Keratinocyte (primary cell): ENCODE measurements around the gene TUBA3C. TPM values are rescaled to one million over a fixed set of nuclear protein-coding genes. Genes with fewer than 3 reads are reported as not detected.

Source experiments
- DNase-seq: peaks from one replicate; pipeline ENCODE4 v3.0.0-alpha.2; 2011; ENCODE audit warnings: low read depth, missing footprints, low spot score
- FAIRE-seq: peaks from 2 replicates; lab custom pipeline; 2011; peaks lifted over from hg19 to GRCh38; lab: Jason Lieb, UNC
- H2AFZ ChIP-seq: 2 replicates; pipeline ENCODE4 v1.6.0; 2012; ENCODE audit warnings: low read length, control low read depth, inconsistent platforms; ENCODE audit not compliant: control insufficient read depth
- H3K27ac ChIP-seq: 2 replicates; pipeline ENCODE4 v1.5.1; 2011; ENCODE audit warnings: low read length; ENCODE audit not compliant: control insufficient read depth, insufficient read depth
- H3K27me3 ChIP-seq: 3 replicates; pipeline ENCODE4 v1.6.0; 2011; ENCODE audit warnings: low read length; ENCODE audit not compliant: control insufficient read depth, insufficient read depth; ENCODE audit errors: extremely low read depth
- H3K36me3 ChIP-seq, 2 experiments: 2 replicates in 1 of 2; 3 replicates in 1 of 2; pipeline ENCODE4 v1.5.1; 2011; ENCODE audit warnings: low read length in 2 of 2, mild to moderate bottlenecking in 1 of 2; ENCODE audit not compliant: control insufficient read depth in 2 of 2, insufficient read depth in 2 of 2; ENCODE audit errors: extremely low read depth in 1 of 2
- H3K4me1 ChIP-seq: 3 replicates; pipeline ENCODE4 v1.5.1; 2011; ENCODE audit warnings: low read length; ENCODE audit not compliant: control insufficient read depth, insufficient read depth; ENCODE audit errors: extremely low read depth
- H3K4me2 ChIP-seq: 3 replicates; pipeline ENCODE4 v1.6.0; 2011; ENCODE audit warnings: low read depth, low read length; ENCODE audit not compliant: control insufficient read depth, insufficient read depth; ENCODE audit errors: extremely low read depth
- H3K4me3 ChIP-seq, 3 experiments: fragments of 200-600 bp in 1 of 3; sonication (generic) in 1 of 3; 2 replicates in 2 of 3; 3 replicates in 1 of 3; pipeline ENCODE4 v1.5.1; 2011 to 2016; ENCODE audit warnings: low read length in 3 of 3, mild to moderate bottlenecking in 3 of 3, control low read depth in 2 of 3, inconsistent platforms in 1 of 3, low read depth in 1 of 3, mixed read lengths in 1 of 3, mixed run types in 1 of 3, moderate library complexity in 1 of 3; ENCODE audit not compliant: control insufficient read depth in 2 of 3, insufficient read depth in 2 of 3; ENCODE audit errors: extremely low read depth in 1 of 3
- H3K79me2 ChIP-seq: 2 replicates; pipeline ENCODE4 v1.6.0; 2012; ENCODE audit warnings: low read length; ENCODE audit not compliant: control insufficient read depth, insufficient read depth
- H3K9ac ChIP-seq: 3 replicates; pipeline ENCODE4 v1.6.0; 2011; ENCODE audit warnings: low read length; ENCODE audit not compliant: control insufficient read depth, insufficient read depth; ENCODE audit errors: extremely low read depth
- H3K9me1 ChIP-seq: 3 replicates; pipeline ENCODE4 v1.6.0; 2011; ENCODE audit warnings: low read length; ENCODE audit not compliant: control insufficient read depth, insufficient read depth; ENCODE audit errors: extremely low read depth
- H3K9me3 ChIP-seq: 2 replicates; pipeline ENCODE4 v1.5.1; 2012; ENCODE audit warnings: low read depth, low read length; ENCODE audit not compliant: control insufficient read depth
- H4K20me1 ChIP-seq: 3 replicates; pipeline ENCODE4 v1.6.0; 2011; ENCODE audit warnings: low read length; ENCODE audit not compliant: control insufficient read depth, insufficient read depth; ENCODE audit errors: extremely low read depth
- EZH2 ChIP-seq: IDR thresholded peaks from one replicate; pipeline ENCODE4 v1.6.1; 2012; ENCODE audit warnings: inconsistent platforms, mild to moderate bottlenecking, low read length, moderate library complexity
- dilution Hi-C: fragments of 300-500 bp; cut with MboI; formaldehyde crosslinking; loops from one replicate; pipeline ENCODE4 v1.7.0; 2020; ENCODE audit warnings: low sequenced_read_pairs; ENCODE audit not compliant: extremely low pct_ligation_motif_present
- polyA plus RNA-seq, 5 experiments: library from polyadenylated mRNA; depleted of rRNA in 3 of 5; stranded (reverse) in 3 of 5; stranded (forward) in 1 of 5; unstranded in 1 of 5; fragments of >200 nt; gene quantifications; 1 replicate in 1 of 5; 2 replicates in 3 of 5; 3 replicates in 1 of 5; pipeline versions ENCODE4 v1.2.1 to v1.2.3, GENCODE V29; 2011 to 2012; ENCODE audit warnings: missing spikeins in 2 of 5, low read depth in 1 of 5, low replicate concordance in 1 of 5
- TF ChIP-seq, protein P1 (sequence below), 3 experiments: IDR thresholded peaks in 1 of 3; conservative IDR thresholded peaks in 1 of 3; optimal IDR thresholded peaks in 1 of 3; 2 replicates in 2 of 3; 3 replicates in 1 of 3; pipeline versions ENCODE3 to v1.5.1; 2011; ENCODE audit warnings: low read length in 3 of 3, mild to moderate bottlenecking in 3 of 3, moderate library complexity in 2 of 3, control low read depth in 1 of 3, inconsistent platforms in 1 of 3; ENCODE audit not compliant: insufficient read depth in 2 of 3; ENCODE audit errors: extremely low read depth in 1 of 3

Gene TUBA3C
- polyA plus RNA-seq, 1 donor (not counting 4 experiments of a cell fraction or from before 2014, with no cell fraction given): not detected

- no peaks in the 10 kb centered on the region for H3K27me3 ChIP-seq
- no peak for DNase-seq
- no peaks in the 10 kb centered on the region for H3K9me1 ChIP-seq
- H3K79me2 ChIP-seq: no peaks in the 10 kb centered on the region
- dilution Hi-C loops: no loop called here
- no peaks in the 10 kb centered on the region for H3K36me3 ChIP-seq
- TF ChIP-seq, protein P1, sequence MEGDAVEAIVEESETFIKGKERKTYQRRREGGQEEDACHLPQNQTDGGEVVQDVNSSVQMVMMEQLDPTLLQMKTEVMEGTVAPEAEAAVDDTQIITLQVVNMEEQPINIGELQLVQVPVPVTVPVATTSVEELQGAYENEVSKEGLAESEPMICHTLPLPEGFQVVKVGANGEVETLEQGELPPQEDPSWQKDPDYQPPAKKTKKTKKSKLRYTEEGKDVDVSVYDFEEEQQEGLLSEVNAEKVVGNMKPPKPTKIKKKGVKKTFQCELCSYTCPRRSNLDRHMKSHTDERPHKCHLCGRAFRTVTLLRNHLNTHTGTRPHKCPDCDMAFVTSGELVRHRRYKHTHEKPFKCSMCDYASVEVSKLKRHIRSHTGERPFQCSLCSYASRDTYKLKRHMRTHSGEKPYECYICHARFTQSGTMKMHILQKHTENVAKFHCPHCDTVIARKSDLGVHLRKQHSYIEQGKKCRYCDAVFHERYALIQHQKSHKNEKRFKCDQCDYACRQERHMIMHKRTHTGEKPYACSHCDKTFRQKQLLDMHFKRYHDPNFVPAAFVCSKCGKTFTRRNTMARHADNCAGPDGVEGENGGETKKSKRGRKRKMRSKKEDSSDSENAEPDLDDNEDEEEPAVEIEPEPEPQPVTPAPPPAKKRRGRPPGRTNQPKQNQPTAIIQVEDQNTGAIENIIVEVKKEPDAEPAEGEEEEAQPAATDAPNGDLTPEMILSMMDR (optimal IDR thresholded peaks at IDR 0.05 in 1 of 3, IDR thresholded peaks at IDR 0.05 in 1 of 3, conservative IDR thresholded peaks at IDR 0.05 in 1 of 3; ENCODE audit: extremely low read depth in 1 of 3, insufficient read depth in 2 of 3, low read length in 3 of 3): no peak
- no peak for TF ChIP-seq EZH2
- no peak for FAIRE-seq
- no peak overlapping the region for H3K4me2 ChIP-seq
- no peak overlapping the region for H3K4me3 ChIP-seq
- H3K9ac ChIP-seq: no peak overlapping the region
- H4K20me1 ChIP-seq: no peaks in the 10 kb centered on the region
- no peak overlapping the region for H2AFZ ChIP-seq
- no peaks in the 10 kb centered on the region for H3K4me1 ChIP-seq
- peaks cover 5% of the 10 kb centered on the region for H3K9me3 ChIP-seq
- H3K27ac ChIP-seq: no peak overlapping the region
Measured at GRCh38 chr13:19172007-19172646, 9.5 kb downstream of the TUBA3C start.

DNA sequence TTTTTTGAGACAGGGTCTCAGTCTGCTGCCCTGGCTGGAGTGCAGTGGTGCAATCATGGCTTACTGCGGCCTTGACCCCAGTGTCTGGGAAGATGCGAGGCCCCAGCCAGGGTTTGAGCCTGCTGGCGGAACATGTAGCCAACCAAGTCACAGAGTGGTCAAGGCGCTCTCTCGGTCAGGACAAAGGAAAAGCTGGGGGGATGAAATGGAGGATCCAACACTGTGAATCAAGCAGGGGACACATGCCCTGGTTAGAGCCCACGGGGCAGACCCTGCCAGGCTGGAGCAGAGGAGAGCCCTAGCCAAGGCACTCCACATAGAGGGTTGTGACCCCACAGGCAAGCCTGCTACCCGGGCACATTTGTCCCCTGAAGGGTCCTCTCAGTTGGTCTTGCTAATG is 10.1 kb downstream of the TUBA3C start:
- H3K79me2 ChIP-seq: no peaks in the 10 kb centered on the region
- no peaks in the 10 kb centered on the region for H3K9me1 ChIP-seq
- FAIRE-seq: no peak
- H3K9me3 ChIP-seq: peaks cover 3% of the 10 kb centered on the region
- H2AFZ ChIP-seq: no peak overlapping the region
- no peak overlapping the region for H3K9ac ChIP-seq
- no peak overlapping the region for H3K27ac ChIP-seq
- no peaks in the 10 kb centered on the region for H4K20me1 ChIP-seq
- H3K4me1 ChIP-seq: no peaks in the 10 kb centered on the region
- H3K36me3 ChIP-seq: no peaks in the 10 kb centered on the region
- TF ChIP-seq, protein P1 (optimal IDR thresholded peaks at IDR 0.05 in 1 of 3, IDR thresholded peaks at IDR 0.05 in 1 of 3, conservative IDR thresholded peaks at IDR 0.05 in 1 of 3; ENCODE audit: extremely low read depth in 1 of 3, insufficient read depth in 2 of 3, low read length in 3 of 3): no peak
- TF ChIP-seq EZH2: no peak
- no peak overlapping the region for H3K4me3 ChIP-seq
- DNase-seq: no peak
- no peak overlapping the region for H3K4me2 ChIP-seq
- dilution Hi-C loops: no loop called here
- no peaks in the 10 kb centered on the region for H3K27me3 ChIP-seq
